ENCODE measurements around the gene DLG3. TPM values are rescaled to one million over a fixed set of nuclear protein-coding genes. Genes with fewer than 3 reads are reported as not detected.
"Not testable (repeated sequence)": the region's sequence is repeated elsewhere in the genome, so short reads cannot be mapped to it uniquely, and the experiment has no call there.

DLG3 gene
- 9.7 and 12.5 TPM in 2 replicates for total RNA-seq
- long read RNA-seq, partial matches to known transcripts = 1 of 5 reads
- long read RNA-seq, other reads (novel, unspliced or antisense) = 4 of 5 reads

- Mint-ChIP-seq H3K4me1 (ENCODE audit: unreplicated experiment) (peaks cover 4% of the 10 kb centered on the region), H3K4me3 (ENCODE audit: unreplicated experiment) (peak within 1 kb of the TSS; percentile 18), H3K27me3 (ENCODE audit: unreplicated experiment) (peaks cover 25% of the 10 kb centered on the region), H3K36me3 (ENCODE audit: unreplicated experiment) (no peaks in the 10 kb centered on the region), H3K9me3 (ENCODE audit: unreplicated experiment) (no peaks in the 10 kb centered on the region), H3K27ac (ENCODE audit: unreplicated experiment) (no peak within 1 kb of the TSS)
- no peak for DNase-seq (ENCODE audit: extremely low spot score, unreplicated experiment)
- TF ChIP-seq CTCF (IDR thresholded peaks at IDR 0.05) = no peak
Observed at GRCh38 chrX:70444326-70444945, at the start of gene DLG3. Gene DLG3, plus strand, starts transcription at chrX:70444835. Its CDS starts 367 bp downstream, at chrX:70445202.

- Mint-ChIP-seq H3K27me3 (ENCODE audit: unreplicated experiment) (no peaks in the 10 kb centered on the region), H3K9me3 (ENCODE audit: unreplicated experiment) (peaks cover 5% of the 10 kb centered on the region), H3K27ac (ENCODE audit: unreplicated experiment) (peak overlapping the region; percentile 41), H3K4me3 (ENCODE audit: unreplicated experiment) (no peak overlapping the region), H3K36me3 (ENCODE audit: unreplicated experiment) (no peaks in the 10 kb centered on the region), H3K4me1 (ENCODE audit: unreplicated experiment) (no peaks in the 10 kb centered on the region)
- DNase-seq (ENCODE audit: extremely low spot score, unreplicated experiment) = no peak
- TF ChIP-seq CTCF (IDR thresholded peaks at IDR 0.05) = no peak
Observed at GRCh38 chrX:70398899-70399298, 45.7 kb upstream of the DLG3 start.

GRCh38 chrX:70400181-70400580, 44.5 kb upstream of the DLG3 start:
- not testable (repeated sequence) for H3K27ac Mint-ChIP-seq (ENCODE audit: unreplicated experiment); H3K27me3 Mint-ChIP-seq (ENCODE audit: unreplicated experiment); H3K4me3 Mint-ChIP-seq (ENCODE audit: unreplicated experiment); H3K4me1 Mint-ChIP-seq (ENCODE audit: unreplicated experiment); DNase-seq (ENCODE audit: extremely low spot score, unreplicated experiment); H3K9me3 Mint-ChIP-seq (ENCODE audit: unreplicated experiment); H3K36me3 Mint-ChIP-seq (ENCODE audit: unreplicated experiment)

- no peak for TF ChIP-seq CTCF (IDR thresholded peaks at IDR 0.05)
- Mint-ChIP-seq H3K27me3 (ENCODE audit: unreplicated experiment) (no peaks in the 10 kb centered on the region), H3K27ac (ENCODE audit: unreplicated experiment) (no peak overlapping the region), H3K4me1 (ENCODE audit: unreplicated experiment) (no peaks in the 10 kb centered on the region), H3K9me3 (ENCODE audit: unreplicated experiment) (no peaks in the 10 kb centered on the region), H3K4me3 (ENCODE audit: unreplicated experiment) (no peak overlapping the region), H3K36me3 (ENCODE audit: unreplicated experiment) (no peaks in the 10 kb centered on the region)
- no peak for DNase-seq (ENCODE audit: extremely low spot score, unreplicated experiment)
Observed at GRCh38 chrX:70402721-70403120, 41.9 kb upstream of the DLG3 start.

GRCh38 chrX:70405003-70405402, 39.6 kb upstream of the DLG3 start:
- Mint-ChIP-seq H3K27me3 (ENCODE audit: unreplicated experiment) (no peaks in the 10 kb centered on the region), H3K4me3 (ENCODE audit: unreplicated experiment) (no peak overlapping the region), H3K36me3 (ENCODE audit: unreplicated experiment) (no peaks in the 10 kb centered on the region), H3K27ac (ENCODE audit: unreplicated experiment) (no peak overlapping the region), H3K9me3 (ENCODE audit: unreplicated experiment) (no peaks in the 10 kb centered on the region), H3K4me1 (ENCODE audit: unreplicated experiment) (no peaks in the 10 kb centered on the region)
- TF ChIP-seq CTCF (IDR thresholded peaks at IDR 0.05) = no peak
- no peak for DNase-seq (ENCODE audit: extremely low spot score, unreplicated experiment)
